H1 (cell line): ENCODE data around the gene UBIAD1. TPM values are rescaled to one million over a fixed set of nuclear protein-coding genes. Genes with fewer than 3 reads are reported as not detected.
A peak's percentile ranks its signal among the peaks of the same experiment; 100 is the strongest.

Experiments
- CTCF ChIA-PET: fragments of 300-600 bp; sonication (Branson Sonifier 250); formaldehyde crosslinking; loops from one replicate; lab custom pipeline; 2021; ENCODE audit not compliant: partially characterized antibody; lab: Charles Lee
- POLR2A ChIA-PET: fragments of 300-600 bp; sonication (Branson Sonifier 250); formaldehyde crosslinking; loops from one replicate; lab custom pipeline; 2021; ENCODE audit warnings: inconsistent platforms; ENCODE audit not compliant: partially characterized antibody; lab: Charles Lee
- DNase-seq, 2 experiments: peaks; one replicate each; pipeline versions ENCODE4 v3.0.0 to v3.0.0-alpha.2; 2010 to 2022; ENCODE audit warnings: low spot score in 2 of 2, low read depth in 1 of 2, mixed read lengths in 1 of 2
- FAIRE-seq: peaks from 2 replicates; lab custom pipeline; 2011; peaks lifted over from hg19 to GRCh38; lab: Jason Lieb, UNC
- H2AFZ ChIP-seq: 2 replicates; pipeline ENCODE4 v1.8.1; 2012; ENCODE audit warnings: low read length, inconsistent platforms
- H2AK5ac ChIP-seq: 2 replicates; pipeline ENCODE4 v1.6.1; 2013; ENCODE audit warnings: low read depth, low read length
- H2BK120ac ChIP-seq: replicated peaks from 2 replicates; pipeline ENCODE3; 2013; ENCODE audit warnings: low read depth, low read length, inconsistent platforms
- H2BK12ac ChIP-seq: 2 replicates; pipeline ENCODE4 v1.6.1; 2013; ENCODE audit warnings: low read depth, low read length
- H2BK15ac ChIP-seq: 2 replicates; pipeline ENCODE4 v1.6.1; 2013; ENCODE audit warnings: low read length
- H2BK20ac ChIP-seq: 2 replicates; pipeline ENCODE4 v1.6.1; 2013; ENCODE audit warnings: low read length
- H2BK5ac ChIP-seq: 2 replicates; pipeline ENCODE4 v1.6.1; 2013; ENCODE audit warnings: low read depth, low read length
- H3K14ac ChIP-seq: 2 replicates; pipeline ENCODE4 v1.6.1; 2013; ENCODE audit warnings: inconsistent platforms; ENCODE audit not compliant: insufficient read length
- H3K18ac ChIP-seq: 2 replicates; pipeline ENCODE4 v1.6.1; 2013; ENCODE audit warnings: low read length; ENCODE audit errors: extremely low read depth
- H3K23ac ChIP-seq: 2 replicates; pipeline ENCODE4 v1.6.1; 2013; ENCODE audit warnings: inconsistent platforms; ENCODE audit not compliant: insufficient read length
- H3K23me2 ChIP-seq: 2 replicates; pipeline ENCODE4 v1.6.1; 2013; ENCODE audit warnings: low read depth, low read length
- H3K27ac ChIP-seq: 2 replicates; pipeline ENCODE4 v1.6.1; 2011; ENCODE audit warnings: low read depth, low read length, inconsistent platforms
- H3K27me3 ChIP-seq, 4 experiments: replicated peaks in 1 of 4; 1 replicate in 1 of 4; 2 replicates in 3 of 4; pipeline versions ENCODE4 v1.6.1 to v1.8.1; 2011 to 2013; ENCODE audit warnings: low read length in 3 of 4, mild to moderate bottlenecking in 3 of 4, inconsistent platforms in 2 of 4, mixed read lengths in 2 of 4, moderate library complexity in 1 of 4; ENCODE audit not compliant: control insufficient read depth in 3 of 4, insufficient read depth in 3 of 4; ENCODE audit errors: extremely low read depth in 1 of 4
- H3K36me3 ChIP-seq, 4 experiments: 2 replicates each; pipeline versions ENCODE4 v1.6.1 to v1.8.1; 2011 to 2013; ENCODE audit warnings: mild to moderate bottlenecking in 4 of 4, low read length in 3 of 4, moderate library complexity in 2 of 4, control low read depth in 1 of 4, inconsistent platforms in 1 of 4; ENCODE audit not compliant: insufficient read depth in 4 of 4, control insufficient read depth in 2 of 4
- H3K4ac ChIP-seq: replicated peaks from 2 replicates; pipeline ENCODE3; 2013; ENCODE audit warnings: low read length, low read depth, mixed read lengths, inconsistent platforms; ENCODE audit not compliant: insufficient read length
- H3K4me1 ChIP-seq, 4 experiments: replicated peaks in 1 of 4; 1 replicate in 1 of 4; 2 replicates in 3 of 4; pipeline versions ENCODE4 v1.6.1 to v1.8.1; 2011 to 2013; ENCODE audit warnings: low read length in 3 of 4, inconsistent platforms in 2 of 4, mixed read lengths in 1 of 4; ENCODE audit not compliant: insufficient read depth in 4 of 4, control insufficient read depth in 3 of 4
- H3K4me2 ChIP-seq, 2 experiments: 2 replicates each; pipeline versions ENCODE4 v1.6.1 to v1.8.1; 2011 to 2013; ENCODE audit warnings: low read depth in 2 of 2, low read length in 2 of 2, control low read depth in 1 of 2, inconsistent platforms in 1 of 2, mild to moderate bottlenecking in 1 of 2; ENCODE audit not compliant: insufficient read depth in 1 of 2
- H3K4me3 ChIP-seq, 4 experiments: fragments of 200-600, 300-600 bp in 1 of 4; sonication (generic), shearing (Covaris generic), sonication (Bioruptor Twin) in 1 of 4; 2 replicates each; pipeline versions ENCODE4 v1.5.1 to v1.8.1; 2011 to 2016; ENCODE audit warnings: low read length in 4 of 4, low read depth in 3 of 4, control low read depth in 2 of 4, inconsistent platforms in 2 of 4, mild to moderate bottlenecking in 2 of 4, mixed read lengths in 1 of 4, moderate library complexity in 1 of 4; ENCODE audit not compliant: insufficient read depth in 2 of 4; ENCODE audit errors: extremely low read depth in 1 of 4
- H3K56ac ChIP-seq: replicated peaks from 2 replicates; pipeline ENCODE3; 2013; ENCODE audit warnings: low read depth, mild to moderate bottlenecking, mixed read lengths, low read length, inconsistent platforms; ENCODE audit not compliant: insufficient read length
- H3K79me1 ChIP-seq: 2 replicates; pipeline ENCODE4 v1.6.1; 2013; ENCODE audit warnings: low read depth, low read length, control low read depth
- H3K79me2 ChIP-seq, 2 experiments: 2 replicates each; pipeline versions ENCODE4 v1.6.1 to v1.8.1; 2012 to 2013; ENCODE audit warnings: low read length in 2 of 2, mild to moderate bottlenecking in 2 of 2, inconsistent platforms in 1 of 2; ENCODE audit not compliant: insufficient read depth in 2 of 2, control insufficient read depth in 1 of 2
- H3K9ac ChIP-seq, 4 experiments: replicated peaks in 1 of 4; 1 replicate in 1 of 4; 2 replicates in 3 of 4; pipeline versions ENCODE4 v1.6.1 to v1.8.1; 2011 to 2013; ENCODE audit warnings: low read depth in 3 of 4, low read length in 3 of 4, control low read depth in 2 of 4, mild to moderate bottlenecking in 2 of 4, moderate library complexity in 2 of 4, inconsistent platforms in 1 of 4; ENCODE audit errors: extremely low read depth in 1 of 4
- H3K9me3 ChIP-seq, 2 experiments: 2 replicates each; pipeline versions ENCODE4 v1.6.1 to v1.8.1; 2012 to 2013; ENCODE audit warnings: mild to moderate bottlenecking in 2 of 2, moderate library complexity in 2 of 2, control low read depth in 1 of 2, inconsistent platforms in 1 of 2, low read depth in 1 of 2, low read length in 1 of 2, mixed read lengths in 1 of 2; ENCODE audit not compliant: insufficient read depth in 2 of 2
- H4K20me1 ChIP-seq, 2 experiments: replicated peaks in 1 of 2; 2 replicates each; pipeline versions ENCODE3 to v1.8.1; 2011 to 2013; ENCODE audit warnings: inconsistent platforms in 2 of 2, low read length in 2 of 2, mild to moderate bottlenecking in 1 of 2; ENCODE audit not compliant: insufficient read depth in 2 of 2, control insufficient read depth in 1 of 2
- H4K5ac ChIP-seq: 2 replicates; pipeline ENCODE4 v1.6.1; 2013; ENCODE audit warnings: low read length, low read depth, mixed read lengths, inconsistent platforms; ENCODE audit not compliant: insufficient read length
- H4K8ac ChIP-seq: 2 replicates; pipeline ENCODE4 v1.8.0; 2013; ENCODE audit warnings: mild to moderate bottlenecking, moderate library complexity, low read length, inconsistent platforms; ENCODE audit not compliant: insufficient read depth; ENCODE audit errors: extremely low read depth
- H4K91ac ChIP-seq: replicated peaks from 2 replicates; pipeline ENCODE3; 2013; ENCODE audit warnings: low read length, mixed read lengths, inconsistent platforms; ENCODE audit not compliant: insufficient read length
- CTBP2 ChIP-seq: IDR thresholded peaks from 2 replicates; pipeline ENCODE4 v1.7.0; 2011; ENCODE audit warnings: borderline replicate concordance, mild to moderate bottlenecking, moderate library complexity, mixed read lengths, low read length; ENCODE audit not compliant: insufficient read depth, insufficient read length
- GABPA ChIP-seq: IDR thresholded peaks from 2 replicates; pipeline ENCODE4 v1.6.1; 2011; ENCODE audit warnings: mild to moderate bottlenecking, low read length, moderate library complexity, borderline replicate concordance; ENCODE audit not compliant: insufficient read depth
- HDAC6 ChIP-seq: IDR thresholded peaks from one replicate; pipeline ENCODE4 v1.7.1; 2012; ENCODE audit warnings: low read depth, mild to moderate bottlenecking, inconsistent platforms, low read length, moderate library complexity
- KDM5A ChIP-seq: fragments of 200-600 bp; IDR thresholded peaks from 2 replicates; pipeline ENCODE4 v1.7.1; 2012; ENCODE audit warnings: mild to moderate bottlenecking, low read length, inconsistent platforms, mixed read lengths
- POLR2A ChIP-seq, 2 experiments: IDR thresholded peaks; 1 replicate in 1 of 2; 2 replicates in 1 of 2; pipeline ENCODE4 v1.6.1; 2011; ENCODE audit warnings: low read depth in 2 of 2, low read length in 2 of 2, mild to moderate bottlenecking in 2 of 2; ENCODE audit errors: control extremely low read depth in 1 of 2
- RAD21 ChIP-seq, 2 experiments: IDR thresholded peaks in 1 of 2; conservative IDR thresholded peaks in 1 of 2; 2 replicates each; pipeline ENCODE4 v1.6.1; 2011; ENCODE audit warnings: low read depth in 2 of 2, low read length in 2 of 2, improper control_type of control experiment in 1 of 2, inconsistent platforms in 1 of 2, mild to moderate bottlenecking in 1 of 2, moderate library complexity in 1 of 2
- RXRA ChIP-seq: IDR thresholded peaks from 2 replicates; pipeline ENCODE4 v1.6.1; 2011; ENCODE audit warnings: low read depth, mild to moderate bottlenecking, low read length, moderate library complexity; ENCODE audit not compliant: insufficient read depth
- SIN3A ChIP-seq, 2 experiments: IDR thresholded peaks in 1 of 2; conservative IDR thresholded peaks in 1 of 2; 2 replicates each; pipeline ENCODE4 v1.6.1; 2011 to 2012; ENCODE audit warnings: low read length in 2 of 2, improper control_type of control experiment in 1 of 2, low read depth in 1 of 2, mild to moderate bottlenecking in 1 of 2
- TBP ChIP-seq: IDR thresholded peaks from 2 replicates; pipeline ENCODE4 v1.6.1; 2011; ENCODE audit warnings: low read depth, low read length, improper control_type of control experiment
- WGBS, 2 experiments: shearing (Covaris generic) in 1 of 2; methylation state at CpG; one replicate each; pipeline versions ENCODE4 v1.1.6 to v1.1.7; 2013 to 2015; ENCODE audit warnings: low lambda C conversion rate in 2 of 2, mixed read lengths in 2 of 2, inconsistent platforms in 1 of 2, low coverage in 1 of 2, missing lambda C conversion rate in 1 of 2; ENCODE audit not compliant: insufficient replicate concordance in 2 of 2, insufficient coverage in 1 of 2, insufficient read length in 1 of 2; ENCODE audit errors: extremely low coverage in 1 of 2, missing lambda C conversion rate in 1 of 2; 5-methylcytosine and 5-hydroxymethylcytosine counted together
- polyA plus RNA-seq, 7 experiments: library from polyadenylated mRNA; depleted of rRNA in 3 of 7; stranded (reverse) in 5 of 7; unstranded in 2 of 7; fragments of >200 nt in 5 of 7; fragments of 200-250 nt in 2 of 7; gene quantifications; 1 replicate in 5 of 7; 2 replicates in 1 of 7; 4 replicates in 1 of 7; pipeline versions ENCODE4 v1.2.1 to v1.2.3, GENCODE V29; 2011 to 2013; ENCODE audit warnings: missing spikeins in 2 of 7, mixed read lengths in 2 of 7
- total RNA-seq: library from RNA; stranded (reverse); fragmentation: NEBNext Ultra II Directional; extraction: Animal tissue kit (Norgen Biotek cat#: 25700); gene quantifications from 2 replicates; pipeline ENCODE4 v1.2.1, GENCODE V29; 2021

UBIAD1 gene
- total and polyA plus RNA-seq, 2 of the 8 experiments (the other 6 are each of a cell fraction or from before 2014, with no cell fraction given), result 23.4 to 26.6 TPM

- H2BK15ac ChIP-seq, result peak overlapping the region; percentile 97; the same call in 1 of the 2 replicates
- H3K27ac ChIP-seq, result no peak overlapping the region
- H3K4me2 ChIP-seq, result peak overlapping the region; percentile 9 to 57
- peak overlapping the region in 1 of 4 experiments; percentile 29; a peak in 2 of 8 replicates for H3K4me3 ChIP-seq
- H4K5ac ChIP-seq, result peak overlapping the region; percentile 36
- peak overlapping the region; percentile 40 for H3K56ac ChIP-seq
- peak overlapping the region; percentile 67 for H2BK20ac ChIP-seq
- no peak overlapping the region for H4K8ac ChIP-seq
- H3K79me1 ChIP-seq, result peaks cover 16% of the 10 kb centered on the region
- 47% methylated on average over 7 of the region's 7 CpGs; no CpG with 5 or more reads in 1 of the 2 experiments for WGBS, 2 experiments
- peak overlapping the region; percentile 13 for H2BK120ac ChIP-seq
- H2AK5ac ChIP-seq, result peak overlapping the region; percentile 99
- H3K4ac ChIP-seq, result peak overlapping the region; percentile 22
- H4K91ac ChIP-seq, result peak overlapping the region; percentile 95
- CTCF ChIA-PET, result interaction anchor here (0.7 to 1.8 kb wide), 8 partner anchors 13 to 359 kb away, joined by 3 to 4 read pairs (median 3); partner anchors contain the start of gene UBIAD1
- peak overlapping the region; percentile 99; the same call in 1 of the 2 replicates for H2BK12ac ChIP-seq
- H2BK5ac ChIP-seq, result peak overlapping the region; percentile 98
- POLR2A ChIA-PET, result interaction anchor here (0.6 to 1.5 kb wide), 4 partner anchors 9 to 451 kb away, joined by 3 to 7 read pairs (median 4); no protein-coding TSS in a partner anchor
- H3K14ac ChIP-seq, result no peak overlapping the region
- no peaks in the 10 kb centered on the region for H3K27me3 ChIP-seq
- H4K20me1 ChIP-seq, result no peaks in the 10 kb centered on the region
- peak in 1 of 2 experiments; percentile 52 for DNase-seq
- H3K36me3 ChIP-seq, result peaks cover 0 to 8% (median 1%) of the 10 kb centered on the region in 4 experiments; a peak in 3 of 8 replicates
- no peaks in the 10 kb centered on the region; the same call in 1 of the 2 replicates for H3K23me2 ChIP-seq
- peak; percentile 7 for FAIRE-seq
- H3K23ac ChIP-seq, result no peak overlapping the region
- no peaks in the 10 kb centered on the region for H3K9me3 ChIP-seq
- peak overlapping the region; percentile 73; the same call in 1 of the 2 replicates for H3K18ac ChIP-seq
- H3K9ac ChIP-seq, result peak overlapping the region in 3 of 4 experiments; percentile 1 to 44 (median 14); a peak in 3 of 7 replicates
- no peak for TF ChIP-seq POLR2A (IDR thresholded peaks at IDR 0.05; ENCODE audit: control extremely low read depth in 1 of 2, low read depth in 2 of 2, low read length in 2 of 2)
- TF ChIP-seq SIN3A (conservative IDR thresholded peaks at IDR 0.05 in 1 of 2, IDR thresholded peaks at IDR 0.05 in 1 of 2; ENCODE audit: low read depth in 1 of 2, low read length in 2 of 2), result peak; percentile 57 to 63; a peak in 2 of 4 replicates
- no peak for TF ChIP-seq HDAC6
- TF ChIP-seq TBP, result no peak
- TF ChIP-seq GABPA, result no peak
- TF ChIP-seq CTBP2, result no peak
- TF ChIP-seq KDM5A, result no peak
- TF ChIP-seq RAD21 (IDR thresholded peaks at IDR 0.05 in 1 of 2, conservative IDR thresholded peaks at IDR 0.05 in 1 of 2; ENCODE audit: low read depth in 2 of 2, low read length in 2 of 2), result peak; percentile 24
- no peak for TF ChIP-seq RXRA
- peaks cover 9 to 28% (median 22%) of the 10 kb centered on the region in 4 experiments for H3K4me1 ChIP-seq
- peaks cover 3 to 35% of the 10 kb centered on the region in 2 experiments; a peak in 3 of 4 replicates for H3K79me2 ChIP-seq
- H2AFZ ChIP-seq, result no peak overlapping the region
These were observed 13.1 kb downstream of the UBIAD1 start for GRCh38 chr1:11285883-11286734.
